Uterus (tissue), 2 donors: ENCODE results near the gene MUC21.

Experiments
- CTCF ChIP-seq, 4 experiments: fragments of 200-600 bp in 2 of 4; fragments of 450-650 bp in 2 of 4; sonication (generic) in 2 of 4; IDR thresholded peaks; one replicate each; pipeline ENCODE4 v1.5.1; 2016 to 2019; ENCODE audit warnings: antibody characterized with exemption in 4 of 4, mild to moderate bottlenecking in 2 of 4, moderate library complexity in 1 of 4
- POLR2A ChIP-seq, 2 donors: fragments of 450-650 bp; IDR thresholded peaks; one replicate each; pipeline ENCODE4 v1.6.1; 2016; ENCODE audit warnings: antibody characterized with exemption in 2 of 2, mild to moderate bottlenecking in 1 of 2, moderate library complexity in 1 of 2

GRCh38 chr6:30955367-30956042 lies 28.0 kb upstream of the MUC21 start:
- TF ChIP-seq CTCF (IDR thresholded peaks at IDR 0.05): no peak
- TF ChIP-seq POLR2A (IDR thresholded peaks at IDR 0.05): no peak
